Esophagus squamous epithelium (tissue), 4 donors: Measurements from ENCODE around the gene NEUROG2.

ENCODE experiments used
- POLR2A ChIP-seq, 4 donors: fragments of 450-650 bp; IDR thresholded peaks; one replicate each; pipeline ENCODE4 v1.6.1; 2017; ENCODE audit warnings: antibody characterized with exemption in 4 of 4, mild to moderate bottlenecking in 4 of 4, moderate library complexity in 3 of 4
- TF ChIP-seq, protein P1 (sequence below), 6 experiments: fragments of 450-650 bp in 4 of 6; fragments of 200-600 bp in 2 of 6; sonication (generic) in 2 of 6; IDR thresholded peaks; one replicate each; pipeline ENCODE4 v1.5.1; 2016 to 2019; ENCODE audit warnings: antibody characterized with exemption in 6 of 6, mild to moderate bottlenecking in 4 of 6, moderate library complexity in 4 of 6

- TF ChIP-seq POLR2A (IDR thresholded peaks at IDR 0.05) = no peak
- TF ChIP-seq, protein P1, sequence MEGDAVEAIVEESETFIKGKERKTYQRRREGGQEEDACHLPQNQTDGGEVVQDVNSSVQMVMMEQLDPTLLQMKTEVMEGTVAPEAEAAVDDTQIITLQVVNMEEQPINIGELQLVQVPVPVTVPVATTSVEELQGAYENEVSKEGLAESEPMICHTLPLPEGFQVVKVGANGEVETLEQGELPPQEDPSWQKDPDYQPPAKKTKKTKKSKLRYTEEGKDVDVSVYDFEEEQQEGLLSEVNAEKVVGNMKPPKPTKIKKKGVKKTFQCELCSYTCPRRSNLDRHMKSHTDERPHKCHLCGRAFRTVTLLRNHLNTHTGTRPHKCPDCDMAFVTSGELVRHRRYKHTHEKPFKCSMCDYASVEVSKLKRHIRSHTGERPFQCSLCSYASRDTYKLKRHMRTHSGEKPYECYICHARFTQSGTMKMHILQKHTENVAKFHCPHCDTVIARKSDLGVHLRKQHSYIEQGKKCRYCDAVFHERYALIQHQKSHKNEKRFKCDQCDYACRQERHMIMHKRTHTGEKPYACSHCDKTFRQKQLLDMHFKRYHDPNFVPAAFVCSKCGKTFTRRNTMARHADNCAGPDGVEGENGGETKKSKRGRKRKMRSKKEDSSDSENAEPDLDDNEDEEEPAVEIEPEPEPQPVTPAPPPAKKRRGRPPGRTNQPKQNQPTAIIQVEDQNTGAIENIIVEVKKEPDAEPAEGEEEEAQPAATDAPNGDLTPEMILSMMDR (IDR thresholded peaks at IDR 0.05) = no peak
Observed at GRCh38 chr4:112545346-112545745, 29.4 kb upstream of the NEUROG2 start.
